Effector memory CD4-positive, alpha-beta T cell (primary cell): ENCODE measurements around the gene NPHS1.

Source experiments
- DNase-seq, 3 donors: peaks; one replicate each; pipeline ENCODE4 v3.0.0-alpha.2; 2020
- H3K27ac ChIP-seq: 2 replicates; pipeline ENCODE4 v1.7.0; 2013; ENCODE audit warnings: mild to moderate bottlenecking, low read length, moderate library complexity; ENCODE audit not compliant: insufficient read depth, poor library complexity, severe bottlenecking
- H3K27me3 ChIP-seq: replicated peaks from 2 replicates; pipeline ENCODE4 v1.7.0; 2013; ENCODE audit warnings: mild to moderate bottlenecking, low read length; ENCODE audit not compliant: insufficient read depth, control insufficient read depth, poor library complexity, severe bottlenecking
- H3K36me3 ChIP-seq: 2 replicates; pipeline ENCODE4 v1.7.0; 2013; ENCODE audit warnings: mild to moderate bottlenecking, low read length, moderate library complexity; ENCODE audit not compliant: control insufficient read depth, insufficient read depth
- H3K4me1 ChIP-seq: 2 replicates; pipeline ENCODE4 v1.7.0; 2013; ENCODE audit warnings: low read length, mild to moderate bottlenecking; ENCODE audit not compliant: control insufficient read depth, insufficient read depth, poor library complexity, severe bottlenecking
- H3K4me3 ChIP-seq: 2 replicates; pipeline ENCODE4 v1.7.0; 2013; ENCODE audit warnings: low read length, low read depth, mild to moderate bottlenecking; ENCODE audit not compliant: insufficient read depth, poor library complexity, severe bottlenecking
- H3K9me3 ChIP-seq: 2 replicates; pipeline ENCODE4 v1.7.0; 2013; ENCODE audit warnings: mild to moderate bottlenecking, low read length, moderate library complexity; ENCODE audit not compliant: control insufficient read depth

The NPHS1 gene

DNA sequence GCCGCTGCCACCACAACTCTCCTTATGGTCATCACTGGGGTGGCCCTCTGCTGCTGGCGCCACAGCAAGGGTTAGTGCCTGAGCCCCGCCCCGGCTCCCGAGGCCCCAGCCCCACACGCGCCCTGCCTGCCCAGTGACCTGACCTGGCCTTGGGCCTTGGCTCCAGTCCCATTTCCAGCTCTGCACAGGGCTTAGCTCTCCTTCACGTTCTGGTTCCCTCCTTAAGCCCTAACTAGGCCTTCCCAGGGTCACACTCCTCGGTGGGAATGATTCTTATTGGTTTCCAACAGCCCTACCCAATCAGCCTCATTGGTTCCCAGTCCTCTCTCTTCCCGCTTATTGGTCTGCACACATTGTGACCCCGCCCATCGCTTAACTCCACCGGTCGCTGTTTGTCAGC lies 10.2 kb upstream of the NPHS1 start:
- Histone ChIP-seq H3K4me1 (no peaks in the 10 kb centered on the region), H3K27me3 (peaks cover 13% of the 10 kb centered on the region), H3K27ac (no peak overlapping the region), H3K36me3 (no peaks in the 10 kb centered on the region), H3K4me3 (no peak overlapping the region), H3K9me3 (no peaks in the 10 kb centered on the region)
- DNase-seq: no peak

DNA sequence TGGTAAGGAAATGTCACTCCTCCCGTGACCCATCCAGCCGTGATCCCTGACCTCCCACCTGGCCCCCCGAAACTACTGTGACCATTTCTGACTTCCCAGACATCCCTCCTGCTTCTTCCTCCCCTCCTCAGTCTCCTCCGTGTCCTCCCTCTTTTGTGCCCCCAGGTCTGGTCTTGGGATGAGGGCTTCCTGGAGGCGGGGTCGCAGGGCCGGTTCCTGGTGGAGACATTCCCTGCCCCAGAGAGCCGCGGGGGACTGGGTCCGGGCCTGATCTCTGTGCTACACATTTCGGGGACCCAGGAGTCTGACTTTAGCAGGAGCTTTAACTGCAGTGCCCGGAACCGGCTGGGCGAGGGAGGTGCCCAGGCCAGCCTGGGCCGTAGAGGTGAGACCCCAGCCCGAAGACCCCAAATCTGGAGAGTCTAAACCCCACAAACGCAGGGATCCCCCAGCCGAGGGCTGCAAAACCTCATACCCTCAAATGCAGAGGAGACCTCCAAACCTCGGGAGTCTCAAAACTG lies 9.4 kb upstream of the NPHS1 start:
- Histone ChIP-seq H3K27ac (no peak overlapping the region), H3K4me3 (no peak overlapping the region), H3K36me3 (no peaks in the 10 kb centered on the region), H3K4me1 (peaks cover 1% of the 10 kb centered on the region), H3K27me3 (peaks cover 17% of the 10 kb centered on the region), H3K9me3 (no peaks in the 10 kb centered on the region)
- DNase-seq: no peak

DNA sequence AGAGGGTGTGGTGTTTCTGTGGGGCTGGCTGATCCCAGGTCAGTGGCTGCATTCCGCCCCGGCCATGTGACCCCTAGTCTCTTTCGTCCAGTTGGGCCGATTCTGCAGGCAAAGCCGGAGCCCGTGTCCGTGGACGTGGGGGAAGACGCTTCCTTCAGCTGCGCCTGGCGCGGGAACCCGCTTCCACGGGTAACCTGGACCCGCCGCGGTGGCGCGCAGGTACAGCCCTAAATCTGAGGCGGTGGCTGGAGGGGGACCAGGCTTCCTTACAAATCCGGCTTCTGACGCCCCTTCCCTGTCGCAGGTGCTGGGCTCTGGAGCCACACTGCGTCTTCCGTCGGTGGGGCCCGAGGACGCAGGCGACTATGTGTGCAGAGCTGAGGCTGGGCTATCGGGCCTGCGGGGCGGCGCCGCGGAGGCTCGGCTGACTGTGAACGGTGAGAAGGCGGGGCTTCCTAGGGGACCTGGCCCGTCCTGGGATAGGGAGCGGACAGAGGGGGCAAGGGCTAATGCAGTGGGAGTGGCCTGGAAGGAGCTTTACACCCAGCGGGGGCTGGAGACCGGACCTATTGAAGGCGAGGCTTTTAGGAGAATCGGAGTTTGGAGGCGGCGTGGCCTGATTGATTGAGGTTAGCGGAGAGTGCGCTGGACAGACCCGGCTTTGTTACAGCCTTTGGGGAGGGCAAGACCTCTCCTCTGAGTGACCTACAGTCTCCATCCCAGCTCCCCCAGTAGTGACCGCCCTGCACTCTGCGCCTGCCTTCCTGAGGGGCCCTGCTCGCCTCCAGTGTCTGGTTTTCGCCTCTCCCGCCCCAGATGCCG lies 8.7 kb upstream of the NPHS1 start:
- H3K27me3 ChIP-seq: peaks cover 23% of the 10 kb centered on the region

DNA sequence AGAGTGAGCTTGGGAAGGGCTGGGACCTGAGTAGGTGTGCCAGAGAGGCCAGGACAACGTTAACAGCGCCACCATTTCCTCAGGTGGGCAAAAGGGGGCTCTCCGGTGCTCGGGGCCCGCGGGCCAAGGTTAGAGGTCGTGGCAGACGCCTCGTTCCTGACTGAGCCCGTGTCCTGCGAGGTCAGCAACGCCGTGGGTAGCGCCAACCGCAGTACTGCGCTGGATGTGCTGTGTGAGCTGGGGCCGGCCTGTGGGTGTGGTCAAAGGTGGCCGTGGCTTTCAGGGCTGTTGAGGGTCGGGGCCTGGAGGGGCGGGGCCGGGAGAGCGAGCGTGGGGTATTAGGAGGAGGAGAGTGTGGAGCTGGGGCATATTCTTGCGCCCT lies 8.1 kb upstream of the NPHS1 start:
- Histone ChIP-seq H3K4me1 (peaks cover 10% of the 10 kb centered on the region), H3K27me3 (peaks cover 28% of the 10 kb centered on the region), H3K9me3 (no peaks in the 10 kb centered on the region), H3K36me3 (no peaks in the 10 kb centered on the region), H3K27ac (no peak overlapping the region), H3K4me3 (no peak overlapping the region)
- no peak for DNase-seq

More for the DNA sequence above, 8.7 kb upstream of the NPHS1 start:
- DNase-seq: no peak
- H3K4me1 ChIP-seq: peaks cover 8% of the 10 kb centered on the region
- no peak overlapping the region for H3K27ac ChIP-seq
- no peaks in the 10 kb centered on the region for H3K9me3 ChIP-seq
- no peaks in the 10 kb centered on the region for H3K36me3 ChIP-seq
- H3K4me3 ChIP-seq: no peak overlapping the region

DNA sequence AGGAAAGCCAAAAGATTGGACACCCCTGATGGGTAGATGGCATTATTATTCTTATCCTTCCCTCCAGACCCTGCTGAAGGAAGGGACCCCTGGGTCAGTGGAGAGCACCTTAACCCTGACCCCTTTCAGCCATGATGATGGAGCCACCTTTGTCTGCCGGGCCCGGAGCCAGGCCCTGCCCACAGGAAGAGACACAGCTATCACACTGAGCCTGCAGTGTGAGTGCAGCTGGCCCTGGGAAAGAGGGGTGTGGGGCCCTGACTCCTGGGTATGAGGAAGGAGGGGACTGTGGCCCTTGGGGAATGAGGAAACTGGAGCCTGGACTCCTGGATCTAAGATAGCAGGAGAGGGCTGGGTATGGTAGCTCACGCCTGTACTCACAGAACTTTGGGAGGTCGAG lies 7.1 kb upstream of the NPHS1 start:
- no peak overlapping the region for H3K27ac ChIP-seq
- H3K4me3 ChIP-seq: no peak overlapping the region
- peaks cover 35% of the 10 kb centered on the region for H3K27me3 ChIP-seq
- DNase-seq: no peak
- H3K4me1 ChIP-seq: peaks cover 10% of the 10 kb centered on the region
- no peaks in the 10 kb centered on the region for H3K36me3 ChIP-seq
- no peaks in the 10 kb centered on the region for H3K9me3 ChIP-seq

DNA sequence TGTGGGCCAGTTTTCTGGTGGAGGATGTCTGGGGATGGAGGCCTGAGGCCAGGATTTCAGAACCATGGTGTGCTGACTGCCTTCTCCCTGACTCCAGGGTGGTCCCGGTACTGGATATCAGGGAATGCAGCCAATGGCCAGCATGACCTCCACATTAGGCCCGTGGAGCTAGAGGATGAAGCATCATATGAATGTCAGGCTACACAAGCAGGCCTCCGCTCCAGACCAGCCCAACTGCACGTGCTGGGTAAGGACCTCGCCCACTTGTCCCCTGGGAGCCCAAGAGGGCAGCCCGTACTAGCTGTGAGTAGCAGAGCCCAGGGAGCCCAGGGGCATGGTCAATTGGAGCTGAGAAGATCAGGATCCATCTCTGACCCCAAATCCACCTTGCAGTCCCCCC lies 6.0 kb upstream of the NPHS1 start:
- Histone ChIP-seq H3K36me3 (no peaks in the 10 kb centered on the region), H3K4me1 (peaks cover 10% of the 10 kb centered on the region), H3K9me3 (no peaks in the 10 kb centered on the region), H3K4me3 (no peak overlapping the region), H3K27me3 (peaks cover 37% of the 10 kb centered on the region), H3K27ac (no peak overlapping the region)
- DNase-seq: no peak

DNA sequence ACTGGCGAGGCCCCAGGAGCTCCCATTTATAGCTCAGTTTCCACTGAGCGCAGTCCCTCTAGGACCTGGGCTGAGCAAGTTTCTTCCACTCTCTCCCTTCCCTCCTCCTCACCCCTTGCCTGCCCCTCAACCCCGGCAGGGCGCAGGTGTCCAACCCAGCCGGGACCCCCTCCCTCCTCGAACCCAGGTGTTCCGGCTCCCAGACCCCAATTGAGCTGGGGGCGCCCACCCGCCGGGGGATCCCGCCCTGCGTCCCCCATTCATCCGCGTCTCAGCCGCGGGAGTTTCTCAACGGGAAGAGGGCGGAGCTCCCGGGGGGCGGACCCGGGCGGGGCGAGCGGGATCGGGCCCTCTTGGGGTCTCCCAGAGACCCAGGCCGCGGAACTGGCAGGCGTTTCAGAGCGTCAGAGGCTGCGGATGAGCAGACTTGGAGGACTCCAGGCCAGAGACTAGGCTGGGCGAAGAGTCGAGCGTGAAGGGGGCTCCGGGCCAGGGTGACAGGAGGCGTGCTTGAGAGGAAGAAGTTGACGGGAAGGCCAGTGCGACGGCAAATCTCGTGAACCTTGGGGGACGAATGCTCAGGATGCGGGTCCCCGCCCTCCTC lies 4.3 kb upstream of the NPHS1 start, which contains the start of gene KIRREL2:
TSS of gene KIRREL2 (plus strand) at position 366 of the 604 bp plus-strand sequence. CDS start at position 575, 209 bp downstream.
- no peaks in the 10 kb centered on the region for H3K9me3 ChIP-seq
- peak within 1 kb of the TSS; percentile 44 for H3K4me3 ChIP-seq
- DNase-seq: no peak
- H3K36me3 ChIP-seq: no peaks in the 10 kb centered on the region
- H3K27ac ChIP-seq: no peak within 1 kb of the TSS
- peaks cover 38% of the 10 kb centered on the region for H3K27me3 ChIP-seq
- peaks cover 10% of the 10 kb centered on the region for H3K4me1 ChIP-seq

DNA sequence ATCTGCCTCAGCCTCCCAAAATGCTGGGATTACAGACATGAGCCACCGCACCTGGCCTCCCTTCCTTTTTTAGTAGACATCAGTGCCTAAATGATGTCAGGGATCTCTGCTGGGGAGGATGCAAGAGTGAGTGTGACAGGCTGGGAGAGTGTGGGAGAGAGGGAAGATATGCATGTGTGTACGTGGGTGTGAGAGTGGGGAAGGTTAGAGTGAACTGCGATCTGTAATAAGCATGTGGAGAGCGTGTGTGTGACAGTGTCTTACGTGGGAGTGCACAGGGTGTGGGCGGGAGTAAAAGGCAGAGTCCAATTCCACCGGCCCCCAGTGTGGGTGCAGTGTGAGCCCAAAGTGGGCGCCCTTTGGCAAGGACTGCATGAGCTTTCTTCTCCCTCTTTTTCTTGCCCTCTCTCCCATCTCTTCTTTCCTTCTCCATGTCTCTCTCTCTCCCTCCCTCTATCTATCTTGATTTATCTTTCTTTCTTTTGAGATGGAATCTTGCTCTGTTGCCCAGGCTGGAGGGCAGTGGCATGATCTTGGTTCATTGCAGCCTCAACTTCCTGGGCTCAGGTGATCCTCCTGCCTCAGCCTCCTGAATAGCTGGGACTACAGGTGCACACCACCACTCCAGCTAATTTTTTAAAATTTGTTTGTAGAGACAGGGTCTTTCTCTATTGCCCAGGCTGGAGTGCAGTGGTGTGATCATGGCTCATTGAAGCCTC lies 893 bp upstream of the NPHS1 start:
- Histone ChIP-seq H3K27me3 (peaks cover 33% of the 10 kb centered on the region), H3K4me1 (peaks cover 10% of the 10 kb centered on the region), H3K36me3 (no peaks in the 10 kb centered on the region), H3K9me3 (no peaks in the 10 kb centered on the region), H3K4me3 (no peak overlapping the region), H3K27ac (no peak overlapping the region)
- DNase-seq: no peak

DNA sequence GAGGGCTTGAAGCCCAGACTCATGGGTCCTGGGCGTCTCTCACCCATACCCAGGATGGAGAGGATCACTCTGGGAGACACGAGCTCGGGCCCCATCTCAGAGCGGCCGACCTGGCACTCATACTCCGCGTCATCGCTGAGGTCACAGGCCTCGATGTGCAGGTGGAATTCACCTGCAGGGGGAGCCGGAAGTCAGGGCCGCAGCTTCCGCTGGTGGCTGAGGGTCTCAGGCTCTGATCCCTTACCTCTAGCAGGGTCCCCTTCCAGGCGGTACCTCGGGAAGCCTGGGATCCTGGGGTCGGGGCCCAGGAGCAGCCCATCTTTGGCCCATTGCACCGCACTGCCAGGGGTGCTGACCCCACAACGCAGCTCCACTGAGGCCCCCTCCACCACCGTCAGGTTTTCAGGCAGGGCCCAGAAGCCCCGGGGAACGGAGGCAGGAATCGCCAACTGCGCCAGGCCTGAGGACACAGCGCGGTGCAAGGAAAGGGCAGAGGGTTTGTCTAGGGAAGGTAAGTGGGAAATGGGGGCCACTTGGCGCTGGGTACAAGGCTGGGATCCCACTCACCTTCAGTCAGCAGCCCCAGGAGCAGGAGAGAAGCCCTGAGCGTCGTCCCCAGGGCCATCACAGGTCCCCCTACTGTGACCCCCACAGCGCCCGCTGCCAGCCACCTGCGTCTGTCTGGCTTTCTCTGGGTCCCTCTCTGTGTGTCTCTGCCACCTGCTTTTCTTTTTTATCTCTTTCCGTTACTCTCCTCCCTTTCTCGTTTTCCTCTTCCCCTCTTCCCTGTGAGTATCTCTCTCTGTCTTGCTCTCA lies 883 bp downstream of the NPHS1 start:
- Histone ChIP-seq H3K9me3 (no peaks in the 10 kb centered on the region), H3K27ac (no peak overlapping the region), H3K4me1 (peaks cover 6% of the 10 kb centered on the region), H3K27me3 (peaks cover 38% of the 10 kb centered on the region), H3K36me3 (no peaks in the 10 kb centered on the region), H3K4me3 (no peak overlapping the region)
- no peak for DNase-seq
